Stimulated activated naive CD8-positive, alpha-beta T cell treated with anti-CD3 and anti-CD28 coated beads, Interleukin-15, Interleukin-2, amounts not matched to agents 100 ng/mL and 50 ng/mL, for 24 hours (primary cell): ENCODE measurements around the gene BEGAIN.

Experiments used
- H3K27ac Mint-ChIP-seq: one replicate; pipeline ENCODE4 v1.8.0; 2021; ENCODE audit warnings: mild to moderate bottlenecking, mixed read lengths
- H3K27me3 Mint-ChIP-seq: one replicate; pipeline ENCODE4 v1.8.0; 2021; ENCODE audit warnings: mixed read lengths
- H3K36me3 Mint-ChIP-seq: one replicate; pipeline ENCODE4 v1.8.0; 2021; ENCODE audit warnings: low read depth, mixed read lengths
- H3K4me1 Mint-ChIP-seq: one replicate; pipeline ENCODE4 v1.8.0; 2021; ENCODE audit warnings: low read depth, mixed read lengths
- H3K4me3 Mint-ChIP-seq: one replicate; pipeline ENCODE4 v1.8.0; 2021; ENCODE audit warnings: mild to moderate bottlenecking, mixed read lengths
- H3K9me3 Mint-ChIP-seq: one replicate; pipeline ENCODE4 v1.8.0; 2021; ENCODE audit warnings: mixed read lengths

BEGAIN gene

GRCh38 chr14:100608586-100609330 is 21.5 kb upstream of the BEGAIN start:
- Mint-ChIP-seq H3K27me3 (no peaks in the 10 kb centered on the region), H3K4me3 (no peak overlapping the region), H3K36me3 (no peaks in the 10 kb centered on the region), H3K9me3 (no peaks in the 10 kb centered on the region), H3K27ac (no peak overlapping the region), H3K4me1 (no peaks in the 10 kb centered on the region)

- Mint-ChIP-seq H3K4me3 (no peak overlapping the region), H3K9me3 (no peaks in the 10 kb centered on the region), H3K36me3 (no peaks in the 10 kb centered on the region), H3K27ac (no peak overlapping the region), H3K27me3 (no peaks in the 10 kb centered on the region), H3K4me1 (no peaks in the 10 kb centered on the region)
Measured at GRCh38 chr14:100608064-100608463, 20.8 kb upstream of the BEGAIN start.

GRCh38 chr14:100607611-100607956 is 20.4 kb upstream of the BEGAIN start:
- peaks cover 1% of the 10 kb centered on the region for H3K27me3 Mint-ChIP-seq

GRCh38 chr14:100606687-100607610 is 19.7 kb upstream of the BEGAIN start:
- peaks cover 8% of the 10 kb centered on the region for H3K9me3 Mint-ChIP-seq
- H3K4me3 Mint-ChIP-seq, result no peak overlapping the region
- H3K27ac Mint-ChIP-seq, result no peak overlapping the region
- H3K27me3 Mint-ChIP-seq, result peaks cover 5% of the 10 kb centered on the region
- no peaks in the 10 kb centered on the region for H3K4me1 Mint-ChIP-seq
- H3K36me3 Mint-ChIP-seq, result peaks cover 2% of the 10 kb centered on the region

More at GRCh38 chr14:100607611-100607956, 20.4 kb upstream of the BEGAIN start:
- Mint-ChIP-seq H3K36me3 (no peaks in the 10 kb centered on the region), H3K4me1 (no peaks in the 10 kb centered on the region), H3K9me3 (peaks cover 2% of the 10 kb centered on the region), H3K27ac (no peak overlapping the region), H3K4me3 (no peak overlapping the region)

GRCh38 chr14:100605706-100606686 is 18.8 kb upstream of the BEGAIN start:
- H3K4me1 Mint-ChIP-seq, result no peaks in the 10 kb centered on the region
- peaks cover 16% of the 10 kb centered on the region for H3K9me3 Mint-ChIP-seq
- no peak overlapping the region for H3K4me3 Mint-ChIP-seq
- peaks cover 4% of the 10 kb centered on the region for H3K36me3 Mint-ChIP-seq
- peaks cover 9% of the 10 kb centered on the region for H3K27me3 Mint-ChIP-seq
- no peak overlapping the region for H3K27ac Mint-ChIP-seq

GRCh38 chr14:100605230-100605629 is 18.0 kb upstream of the BEGAIN start:
- Mint-ChIP-seq H3K4me3 (no peak overlapping the region), H3K4me1 (no peaks in the 10 kb centered on the region), H3K36me3 (peaks cover 4% of the 10 kb centered on the region), H3K9me3 (peaks cover 21% of the 10 kb centered on the region), H3K27me3 (peaks cover 9% of the 10 kb centered on the region), H3K27ac (no peak overlapping the region)

- Mint-ChIP-seq H3K4me1 (no peaks in the 10 kb centered on the region), H3K27me3 (peaks cover 14% of the 10 kb centered on the region), H3K27ac (no peak overlapping the region), H3K36me3 (peaks cover 4% of the 10 kb centered on the region), H3K9me3 (peaks cover 21% of the 10 kb centered on the region), H3K4me3 (no peak overlapping the region)
Measured at GRCh38 chr14:100604709-100605108, 17.5 kb upstream of the BEGAIN start.

- Mint-ChIP-seq H3K36me3 (peaks cover 4% of the 10 kb centered on the region), H3K9me3 (peaks cover 21% of the 10 kb centered on the region), H3K4me1 (no peaks in the 10 kb centered on the region)
Measured at GRCh38 chr14:100604121-100604501, 16.9 kb upstream of the BEGAIN start.

GRCh38 chr14:100603341-100604120 is 16.3 kb upstream of the BEGAIN start:
- Mint-ChIP-seq H3K27me3 (peaks cover 25% of the 10 kb centered on the region), H3K4me3 (no peak overlapping the region), H3K4me1 (no peaks in the 10 kb centered on the region), H3K36me3 (peaks cover 4% of the 10 kb centered on the region), H3K27ac (no peak overlapping the region), H3K9me3 (peaks cover 21% of the 10 kb centered on the region)

More at GRCh38 chr14:100604121-100604501, 16.9 kb upstream of the BEGAIN start:
- Mint-ChIP-seq H3K27me3 (peaks cover 20% of the 10 kb centered on the region), H3K27ac (no peak overlapping the region), H3K4me3 (no peak overlapping the region)

- no peaks in the 10 kb centered on the region for H3K4me1 Mint-ChIP-seq
- peaks cover 4% of the 10 kb centered on the region for H3K36me3 Mint-ChIP-seq
- no peak overlapping the region for H3K4me3 Mint-ChIP-seq
- peaks cover 25% of the 10 kb centered on the region for H3K27me3 Mint-ChIP-seq
- H3K9me3 Mint-ChIP-seq, result peaks cover 21% of the 10 kb centered on the region
- no peak overlapping the region for H3K27ac Mint-ChIP-seq
Measured at GRCh38 chr14:100602621-100603230, 15.5 kb upstream of the BEGAIN start.

- peaks cover 25% of the 10 kb centered on the region for H3K27me3 Mint-ChIP-seq
- H3K9me3 Mint-ChIP-seq, result peaks cover 21% of the 10 kb centered on the region
- H3K27ac Mint-ChIP-seq, result no peak overlapping the region
- no peak overlapping the region for H3K4me3 Mint-ChIP-seq
- H3K4me1 Mint-ChIP-seq, result no peaks in the 10 kb centered on the region
- peaks cover 4% of the 10 kb centered on the region for H3K36me3 Mint-ChIP-seq
Measured at GRCh38 chr14:100601914-100602313, 14.7 kb upstream of the BEGAIN start.

- Mint-ChIP-seq H3K4me3 (no peak overlapping the region), H3K9me3 (peaks cover 21% of the 10 kb centered on the region), H3K4me1 (no peaks in the 10 kb centered on the region), H3K27ac (peak overlapping the region; percentile 19), H3K27me3 (peaks cover 25% of the 10 kb centered on the region), H3K36me3 (peaks cover 4% of the 10 kb centered on the region)
Measured at GRCh38 chr14:100601064-100601463, 13.8 kb upstream of the BEGAIN start.

- peaks cover 4% of the 10 kb centered on the region for H3K36me3 Mint-ChIP-seq
- H3K9me3 Mint-ChIP-seq, result peaks cover 21% of the 10 kb centered on the region
- no peaks in the 10 kb centered on the region for H3K4me1 Mint-ChIP-seq
- H3K27ac Mint-ChIP-seq, result no peak overlapping the region
- no peak overlapping the region for H3K4me3 Mint-ChIP-seq
- peaks cover 30% of the 10 kb centered on the region for H3K27me3 Mint-ChIP-seq
Measured at GRCh38 chr14:100599981-100600380, 12.8 kb upstream of the BEGAIN start.

GRCh38 chr14:100594625-100594951 is 7.4 kb upstream of the BEGAIN start:
- Mint-ChIP-seq H3K4me1 (no peaks in the 10 kb centered on the region), H3K36me3 (no peaks in the 10 kb centered on the region), H3K27me3 (peaks cover 28% of the 10 kb centered on the region)

More at GRCh38 chr14:100594625-100594951, 7.4 kb upstream of the BEGAIN start:
- H3K27ac Mint-ChIP-seq, result no peak overlapping the region
- no peaks in the 10 kb centered on the region for H3K9me3 Mint-ChIP-seq
- no peak overlapping the region for H3K4me3 Mint-ChIP-seq
